Stimulated activated CD4-positive, alpha-beta T cell treated with anti-CD3 and anti-CD28 coated beads, Interleukin-1b, Interleukin-23, amount 100 ng/mL, for 48 hours (primary cell): Measurements from ENCODE around the gene NME7.
"Not testable (repeated sequence)": the region's sequence is repeated elsewhere in the genome, so short reads cannot be mapped to it uniquely, and the experiment has no call there.

Experiments
- DNase-seq: peaks from one replicate; pipeline ENCODE4 v3.0.0-alpha.2; 2020

The NME7 gene

DNA sequence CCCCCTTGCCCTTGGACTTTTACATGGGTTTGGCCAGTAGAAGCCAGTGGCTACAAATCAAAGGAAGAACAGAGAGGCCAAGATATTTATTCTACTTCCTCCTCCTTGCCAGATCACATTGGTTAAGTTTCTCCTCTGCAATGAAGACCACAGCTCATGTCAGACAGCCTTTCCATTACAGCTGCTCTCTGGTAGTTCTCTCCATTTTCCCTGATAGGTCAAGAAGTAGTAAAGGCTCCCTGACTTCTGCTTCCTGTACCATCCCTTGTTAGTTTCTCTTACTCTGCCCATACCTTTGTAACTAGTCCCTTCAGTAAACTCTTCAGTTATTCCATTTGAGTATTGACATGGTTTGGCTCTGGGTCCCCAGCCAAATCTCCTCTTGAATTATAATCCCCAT, 27.8 kb downstream of the NME7 start:
- DNase-seq: no peak

DNA sequence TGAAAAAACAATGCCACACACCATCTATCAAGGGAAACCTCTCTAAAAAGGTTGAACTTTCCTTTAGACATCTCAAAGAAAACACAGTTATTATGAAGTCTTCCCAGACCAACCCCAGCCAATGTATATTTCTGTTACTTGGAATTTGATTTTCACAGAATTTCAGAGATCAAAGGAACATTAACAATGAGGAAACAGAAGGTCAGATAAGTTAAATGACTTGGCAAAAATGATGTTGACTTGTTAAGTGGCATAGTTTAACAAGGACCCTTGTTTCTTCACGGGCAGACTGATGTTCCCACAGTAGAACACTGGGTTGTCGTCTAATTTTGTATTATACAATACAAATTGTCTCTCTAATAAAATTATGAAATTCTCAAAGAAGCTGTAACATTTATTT, 29.0 kb downstream of the NME7 start:
- DNase-seq: no peak

DNA sequence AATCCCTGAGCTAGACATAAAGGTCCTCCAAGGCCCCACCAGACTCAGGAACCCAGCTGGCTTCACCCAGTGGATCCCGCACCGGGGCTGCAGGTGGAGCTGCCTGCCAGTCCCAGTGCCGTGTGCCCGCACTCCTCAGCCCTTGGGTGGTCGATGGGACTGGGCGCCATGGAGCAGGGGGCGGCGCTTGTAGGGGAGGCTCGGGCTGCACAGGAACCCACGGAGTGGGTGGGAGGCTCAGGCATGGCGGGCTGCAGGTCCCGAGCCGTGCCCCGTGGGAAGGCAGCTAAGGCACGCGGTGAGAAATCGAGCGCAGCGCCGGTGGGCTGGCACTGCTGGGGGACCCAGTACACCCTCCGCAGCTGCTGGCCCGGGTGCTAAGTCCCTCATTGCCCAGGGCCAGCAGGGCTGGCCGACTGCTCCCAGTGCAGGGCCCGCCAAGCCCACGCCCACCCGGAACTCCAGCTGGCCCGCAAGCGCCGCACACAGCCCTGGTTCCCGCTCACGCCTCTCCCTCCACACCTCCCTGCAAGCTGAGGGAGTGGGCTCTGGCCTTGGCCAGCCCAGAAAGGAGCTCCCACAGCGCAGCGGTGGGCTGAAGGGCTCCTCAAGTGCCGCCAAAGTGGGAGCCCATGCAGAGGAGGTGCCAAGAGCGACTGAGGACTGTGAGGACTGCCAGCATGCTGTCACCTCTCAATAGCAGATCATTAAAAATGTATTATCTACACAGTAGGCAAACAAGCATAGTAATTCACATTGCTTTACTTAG, 30.5 kb downstream of the NME7 start:
- DNase-seq: not testable (repeated sequence)

DNA sequence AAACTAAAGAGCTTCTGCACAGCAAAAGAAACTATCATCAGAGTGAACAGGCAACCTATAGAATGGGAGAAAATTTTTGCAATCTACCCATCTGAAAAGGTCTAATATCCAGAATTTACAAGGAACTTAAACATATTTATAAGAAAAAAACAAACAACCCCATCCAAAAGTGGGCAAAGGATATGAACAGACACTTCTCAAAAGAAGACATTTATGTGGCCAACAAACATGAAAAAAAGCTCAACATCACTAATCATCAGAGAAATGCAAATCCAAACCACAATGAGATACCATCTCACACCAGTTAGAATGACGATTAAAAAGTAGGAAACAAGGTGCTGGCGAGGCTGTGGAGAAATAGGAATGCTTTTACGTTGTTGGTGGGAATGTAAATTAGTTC, 32.9 kb downstream of the NME7 start:
- not testable (repeated sequence) for DNase-seq

GRCh38 chr1:169330927-169331326, 36.7 kb downstream of the NME7 start:
- no peak for DNase-seq

GRCh38 chr1:169329383-169329782, 38.2 kb downstream of the NME7 start:
- DNase-seq: no peak

DNA sequence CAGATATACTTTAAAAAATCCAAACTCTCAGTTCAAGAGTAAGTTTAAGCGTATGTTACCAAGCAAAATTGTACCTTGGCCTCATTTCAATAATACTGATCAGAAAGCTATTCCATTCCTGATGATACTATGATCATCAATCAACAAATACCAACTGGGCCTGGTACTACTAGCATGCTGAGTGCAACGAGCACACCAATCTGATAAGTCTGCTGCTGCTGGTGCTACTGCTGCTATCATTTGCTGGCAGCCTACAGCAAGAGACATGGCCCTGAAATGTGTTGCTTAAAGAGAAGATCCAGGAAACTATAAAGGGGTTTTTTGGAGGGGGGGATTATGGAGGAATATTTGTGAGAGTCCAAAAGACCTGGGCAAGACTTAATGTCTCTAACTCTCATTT, 39.7 kb downstream of the NME7 start:
- no peak for DNase-seq

DNA sequence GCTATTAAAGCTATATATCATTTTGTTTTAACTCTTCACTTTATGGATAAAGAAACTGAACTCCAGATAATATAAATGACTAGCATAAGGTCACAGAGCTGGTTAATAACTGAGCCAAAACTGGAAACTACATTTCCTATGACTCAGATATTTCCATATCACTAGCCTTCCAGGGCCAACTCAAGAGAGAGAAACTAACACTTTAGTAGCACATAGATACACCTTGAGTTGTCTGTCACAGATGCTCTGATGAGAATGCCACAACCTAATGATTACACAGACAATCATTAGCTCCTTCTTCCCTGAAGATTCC, 40.7 kb downstream of the NME7 start:
- DNase-seq: no peak

GRCh38 chr1:169326261-169326955, 41.2 kb downstream of the NME7 start:
- no peak for DNase-seq

GRCh38 chr1:169325117-169325516, 42.5 kb downstream of the NME7 start:
- DNase-seq: no peak

- no peak for DNase-seq
Observed at GRCh38 chr1:169322138-169322537, 45.5 kb downstream of the NME7 start.

- no peak for DNase-seq
Observed at GRCh38 chr1:169321539-169321938, 46.1 kb downstream of the NME7 start.

GRCh38 chr1:169318536-169319244, 48.9 kb downstream of the NME7 start:
- no peak for DNase-seq

DNA sequence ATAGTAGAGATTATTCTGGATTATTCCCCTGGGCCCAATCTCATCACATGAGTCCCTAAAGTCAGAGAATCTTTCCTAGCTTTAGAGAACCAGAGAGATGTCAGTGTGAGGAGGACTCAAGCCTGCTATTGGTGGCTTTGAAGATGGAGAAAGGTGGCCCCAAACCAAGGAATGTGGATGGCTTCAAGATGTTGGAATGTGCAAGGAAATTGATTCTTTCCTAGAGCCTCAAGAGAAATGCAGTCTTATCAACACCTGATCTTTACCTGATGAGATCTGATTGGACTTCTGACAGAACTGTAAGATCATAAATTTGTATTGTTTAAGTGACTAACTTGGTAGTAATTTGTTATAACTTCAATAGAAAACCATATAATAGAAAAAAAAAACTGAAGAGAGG, 51.0 kb downstream of the NME7 start:
- DNase-seq: no peak

GRCh38 chr1:169312084-169312954, 55.3 kb downstream of the NME7 start:
- peak; percentile 41 for DNase-seq

DNA sequence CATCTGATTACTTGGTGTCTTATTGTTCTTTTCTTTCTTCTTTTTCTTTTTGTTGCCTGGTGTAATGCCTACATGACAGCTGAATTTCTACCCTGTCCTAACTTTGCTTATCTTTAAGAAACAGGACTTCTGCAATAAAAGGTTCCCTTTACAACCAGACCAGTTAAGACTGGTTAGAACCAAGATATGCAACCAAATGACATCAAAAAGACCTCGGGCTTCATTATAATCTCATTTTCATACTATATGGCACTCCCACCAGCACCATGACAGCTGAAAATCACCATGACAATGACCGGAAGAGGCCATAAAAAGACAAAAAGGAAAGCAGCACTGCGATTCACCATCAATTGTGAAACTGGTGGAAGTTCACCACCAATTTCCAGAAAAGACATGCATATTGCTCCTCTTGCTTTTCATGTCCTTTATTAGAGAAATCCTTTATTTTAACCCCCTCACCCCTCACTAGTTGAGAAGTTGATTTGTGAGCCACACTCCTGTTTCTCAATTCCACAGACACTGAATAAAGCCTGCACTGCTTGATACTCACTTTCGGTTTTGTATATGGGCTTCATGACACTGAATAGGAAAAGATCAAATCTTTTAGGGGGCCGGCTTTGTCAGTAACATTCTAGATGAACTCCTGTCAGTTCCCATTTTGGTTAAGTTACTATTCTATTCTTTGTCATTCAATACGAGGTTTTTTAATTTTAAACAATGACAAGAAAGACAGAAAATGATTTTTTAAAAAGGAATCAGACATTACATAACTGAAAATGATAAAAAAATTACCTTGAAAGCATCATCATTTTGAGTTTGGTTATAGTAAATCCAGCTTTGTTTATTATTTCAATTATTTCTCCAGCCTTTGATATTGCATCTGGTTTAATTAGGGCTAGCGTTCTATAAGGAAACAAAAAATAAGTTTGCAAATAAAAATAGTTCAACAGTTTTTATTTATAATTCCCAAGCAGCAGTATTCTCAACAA, 58.1 kb downstream of the NME7 start:
- no peak for DNase-seq

DNA sequence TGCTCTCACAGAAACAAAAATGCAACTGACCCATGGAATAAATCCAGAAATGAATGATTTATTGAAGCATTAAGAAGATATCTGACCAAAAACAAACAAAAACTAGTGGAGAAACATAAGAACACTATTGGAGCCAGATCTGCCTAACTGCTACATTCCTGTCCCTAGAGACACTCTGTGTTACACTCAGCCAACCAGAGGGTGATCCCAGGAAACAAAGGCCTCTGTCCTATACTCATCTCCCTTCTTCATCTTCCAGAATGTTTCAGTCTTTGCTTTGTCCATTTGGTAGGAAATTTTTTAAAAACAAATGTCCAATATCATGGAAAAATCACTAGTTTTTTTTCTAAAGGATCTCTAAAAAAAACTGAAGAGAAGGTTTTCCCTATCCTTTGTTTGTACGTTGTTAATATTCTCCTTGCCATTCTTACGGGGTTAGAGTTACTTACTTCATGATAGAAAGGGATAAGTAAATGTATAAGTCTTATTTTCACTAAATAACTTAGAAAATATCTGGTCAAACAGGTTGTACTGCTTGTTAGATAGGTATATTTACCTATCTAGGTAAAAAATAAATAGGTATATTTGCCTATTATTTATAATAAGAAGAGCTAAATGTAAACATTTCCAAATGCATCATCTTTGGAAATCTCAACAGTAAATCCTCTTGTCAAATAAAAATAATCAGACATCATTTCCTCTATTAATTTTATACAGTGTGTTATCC, 59.1 kb downstream of the NME7 start:
- DNase-seq: no peak

GRCh38 chr1:169307176-169307575, 60.4 kb downstream of the NME7 start:
- no peak for DNase-seq

DNA sequence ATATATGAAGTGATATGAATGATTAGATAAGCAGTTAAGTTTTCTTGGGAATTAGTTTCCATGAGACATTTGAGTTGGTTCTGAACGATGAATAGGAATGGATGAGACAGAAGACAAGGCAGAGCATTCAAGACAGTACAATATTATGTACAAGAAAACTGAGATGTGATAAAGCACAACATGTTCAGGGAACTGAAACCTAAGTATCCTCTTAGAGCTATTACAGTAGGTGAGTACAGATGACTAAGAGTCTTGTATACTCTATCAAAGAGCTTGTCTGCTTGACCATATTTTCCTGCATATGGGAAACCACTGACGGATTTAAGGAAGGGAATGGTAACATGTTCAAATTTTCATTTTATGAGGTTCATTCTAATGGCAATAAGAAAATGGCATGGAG, 61.6 kb downstream of the NME7 start:
- no peak for DNase-seq

DNA sequence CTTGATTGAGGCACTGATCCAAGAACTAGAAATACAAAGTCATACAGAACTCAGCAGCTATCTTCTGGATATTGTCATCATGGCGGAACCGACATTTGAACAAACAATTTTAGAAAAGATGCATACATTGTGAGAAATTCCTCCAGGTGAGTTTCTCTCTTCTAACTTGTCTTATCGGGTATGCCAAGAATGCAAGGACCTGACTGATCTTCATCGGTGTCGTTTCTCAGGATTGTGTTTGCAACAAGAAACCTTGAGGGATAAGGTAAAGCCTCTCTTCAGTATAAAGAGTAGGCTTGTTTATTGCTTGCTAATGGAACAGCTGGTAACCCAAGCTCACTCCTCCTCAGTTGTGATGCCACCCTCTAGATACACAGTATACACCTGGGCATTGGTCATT, 62.2 kb downstream of the NME7 start:
- DNase-seq: no peak

DNA sequence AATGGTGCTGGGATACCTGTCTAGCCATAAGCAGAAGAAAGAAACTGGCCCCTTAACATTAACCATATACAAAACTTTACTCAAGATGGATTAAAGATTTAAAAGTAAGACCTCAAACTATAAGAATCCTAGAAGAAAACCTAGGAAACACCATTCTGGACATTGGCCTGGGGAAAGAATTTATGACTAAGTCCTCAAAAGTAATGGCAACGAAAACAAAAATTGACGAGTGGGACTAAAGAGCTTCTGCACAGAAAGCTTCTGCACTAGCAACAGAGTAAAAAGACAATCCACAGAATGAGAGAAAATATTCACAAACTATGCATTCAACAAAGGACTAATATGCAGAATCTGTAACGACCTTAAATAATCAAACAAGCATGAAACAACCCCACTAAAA, 66.7 kb downstream of the NME7 start:
- no peak for DNase-seq
